Liver (tissue), 9 donors: ENCODE measurements around the gene ZNF345. TPM values are rescaled to one million over a fixed set of nuclear protein-coding genes. Genes with fewer than 3 reads are reported as not detected.
A peak's percentile ranks its signal among the peaks of the same experiment; 100 is the strongest.

Source experiments
- DNase-seq: peaks from one replicate; pipeline ENCODE4 v3.0.0-alpha.2; 2017; ENCODE audit warnings: low spot score
- H3K27ac ChIP-seq, 2 donors: one replicate each; pipeline ENCODE4 v1.7.0; 2013; ENCODE audit warnings: inconsistent platforms in 2 of 2, low read length in 2 of 2, control low read depth in 1 of 2, low read depth in 1 of 2, mild to moderate bottlenecking in 1 of 2
- H3K27me3 ChIP-seq, 4 donors: one replicate each; pipeline versions ENCODE4 v1.6.1 to v1.7.0; 2013; ENCODE audit warnings: low read length in 3 of 4, inconsistent platforms in 1 of 4, mild to moderate bottlenecking in 1 of 4, moderate library complexity in 1 of 4; ENCODE audit not compliant: control insufficient read depth in 4 of 4, insufficient read depth in 4 of 4
- H3K36me3 ChIP-seq, 4 donors: one replicate each; pipeline versions ENCODE4 v1.6.1 to v1.7.0; 2013; ENCODE audit warnings: low read length in 3 of 4, mild to moderate bottlenecking in 3 of 4, low read depth in 1 of 4, moderate library complexity in 1 of 4; ENCODE audit not compliant: control insufficient read depth in 4 of 4, insufficient read depth in 3 of 4
- H3K4me1 ChIP-seq, 4 donors: one replicate each; pipeline versions ENCODE4 v1.6.1 to v1.7.0; 2013; ENCODE audit warnings: low read length in 3 of 4, mild to moderate bottlenecking in 3 of 4, moderate library complexity in 1 of 4; ENCODE audit not compliant: control insufficient read depth in 4 of 4, insufficient read depth in 4 of 4
- H3K4me3 ChIP-seq, 3 donors: one replicate each; pipeline versions ENCODE4 v1.6.1 to v1.7.0; 2013; ENCODE audit warnings: low read length in 3 of 3, control low read depth in 1 of 3, low read depth in 1 of 3, mild to moderate bottlenecking in 1 of 3
- H3K9ac ChIP-seq, 2 donors: one replicate each; pipeline ENCODE4 v1.7.0; 2013; ENCODE audit warnings: low read length in 2 of 2, mild to moderate bottlenecking in 2 of 2, moderate library complexity in 2 of 2, control low read depth in 1 of 2, low read depth in 1 of 2
- H3K9me3 ChIP-seq, 4 donors: one replicate each; pipeline versions ENCODE4 v1.6.1 to v1.7.0; 2013; ENCODE audit warnings: low read length in 3 of 4; ENCODE audit not compliant: control insufficient read depth in 4 of 4
- EGR1 ChIP-seq, 2 donors: IDR thresholded peaks; 2 replicates each; pipeline ENCODE4 v1.6.1; 2016 to 2018; ENCODE audit warnings: antibody characterized with exemption in 2 of 2, low read depth in 2 of 2
- FOXA1 ChIP-seq: IDR thresholded peaks from 2 replicates; pipeline ENCODE4 v1.6.1; 2016; ENCODE audit warnings: antibody characterized with exemption
- FOXA2 ChIP-seq: IDR thresholded peaks from 2 replicates; pipeline ENCODE4 v1.6.1; 2016; ENCODE audit warnings: antibody characterized with exemption
- GABPA ChIP-seq, 2 donors: IDR thresholded peaks in 1 of 2; conservative IDR thresholded peaks in 1 of 2; 2 replicates each; pipeline ENCODE4 v1.6.1; 2016; ENCODE audit warnings: antibody characterized with exemption in 2 of 2, mild to moderate bottlenecking in 1 of 2, moderate library complexity in 1 of 2
- HNF4A ChIP-seq, 2 donors: conservative IDR thresholded peaks; 2 replicates each; pipeline ENCODE4 v1.6.1; 2016; ENCODE audit warnings: antibody characterized with exemption in 2 of 2, mild to moderate bottlenecking in 2 of 2
- HNF4G ChIP-seq: IDR thresholded peaks from 2 replicates; pipeline ENCODE4 v1.6.1; 2016; ENCODE audit warnings: antibody characterized with exemption
- JUND ChIP-seq, 2 donors: IDR thresholded peaks; 2 replicates each; pipeline ENCODE4 v1.6.1; 2016; ENCODE audit warnings: antibody characterized with exemption in 2 of 2
- NR2F2 ChIP-seq: IDR thresholded peaks from 2 replicates; pipeline ENCODE4 v1.6.1; 2016; ENCODE audit warnings: antibody characterized with exemption
- RAD21 ChIP-seq, 2 donors: IDR thresholded peaks; 2 replicates each; pipeline ENCODE4 v1.6.1; 2016; ENCODE audit warnings: antibody characterized with exemption in 2 of 2, mild to moderate bottlenecking in 2 of 2
- RXRA ChIP-seq, 2 donors: IDR thresholded peaks; 2 replicates each; pipeline ENCODE4 v1.6.1; 2017 to 2018; ENCODE audit warnings: antibody characterized with exemption in 2 of 2, mild to moderate bottlenecking in 1 of 2
- SP1 ChIP-seq: IDR thresholded peaks from 2 replicates; pipeline ENCODE4 v1.6.1; 2018; ENCODE audit warnings: antibody characterized with exemption, mild to moderate bottlenecking
- TAF1 ChIP-seq: conservative IDR thresholded peaks from 2 replicates; pipeline ENCODE4 v1.6.1; 2016; ENCODE audit warnings: antibody characterized with exemption, mild to moderate bottlenecking
- YY1 ChIP-seq: IDR thresholded peaks from 2 replicates; pipeline ENCODE4 v1.6.1; 2016; ENCODE audit warnings: antibody characterized with exemption, mild to moderate bottlenecking
- WGBS: extraction: QIAGEN DNeasy Blood & Tissue Kit; methylation state at CpG from one replicate; pipeline ENCODE4 v1.1.7; 2013; 5-methylcytosine and 5-hydroxymethylcytosine counted together
- polyA plus RNA-seq, 2 donors: library from polyadenylated mRNA; stranded (reverse) in 1 of 2; unstranded in 1 of 2; fragments of 200-250 nt in 1 of 2; fragments of >200 nt in 1 of 2; fragmentation: Nextera tagmentation in 1 of 2; extraction: Ambion mirVana in 1 of 2; gene quantifications; one replicate each; pipeline versions ENCODE4 v1.2.1 to v1.2.3, GENCODE V29; 2013 to 2015
- total RNA-seq, 2 donors: library from RNA; depleted of rRNA; stranded (reverse); fragments of >200 nt; gene quantifications; one replicate each; pipeline ENCODE4 v1.2.3, GENCODE V29; 2014
- TF ChIP-seq, protein P1 (sequence below): IDR thresholded peaks from 2 replicates; pipeline ENCODE4 v1.6.1; 2016; ENCODE audit warnings: antibody characterized with exemption
- TF ChIP-seq, protein P2 (sequence below): IDR thresholded peaks from 2 replicates; pipeline ENCODE4 v1.6.1; 2016; ENCODE audit warnings: antibody characterized with exemption
- TF ChIP-seq, protein P3 (sequence below): IDR thresholded peaks from 2 replicates; pipeline ENCODE4 v1.6.1; 2016; ENCODE audit warnings: antibody characterized with exemption
- TF ChIP-seq, protein P4 (sequence below): fragments of 150-350 bp; IDR thresholded peaks from 2 replicates; pipeline ENCODE4 v1.5.1; 2017; ENCODE audit warnings: improper control_type of control experiment, low read depth, low read length; ENCODE audit not compliant: missing input control
- TF ChIP-seq, protein P5 (sequence below): IDR thresholded peaks from 2 replicates; pipeline ENCODE4 v1.6.1; 2016; ENCODE audit warnings: antibody characterized with exemption, mild to moderate bottlenecking
- donor health status: healthy.
- donor health status: healthy.
- donor health status: healthy.
- donor health status: healthy.
- donor health status: healthy.

The ZNF345 gene
- total and polyA plus RNA-seq, 4 donors = 0.67 to 4.7 (median 2.1) TPM

DNA sequence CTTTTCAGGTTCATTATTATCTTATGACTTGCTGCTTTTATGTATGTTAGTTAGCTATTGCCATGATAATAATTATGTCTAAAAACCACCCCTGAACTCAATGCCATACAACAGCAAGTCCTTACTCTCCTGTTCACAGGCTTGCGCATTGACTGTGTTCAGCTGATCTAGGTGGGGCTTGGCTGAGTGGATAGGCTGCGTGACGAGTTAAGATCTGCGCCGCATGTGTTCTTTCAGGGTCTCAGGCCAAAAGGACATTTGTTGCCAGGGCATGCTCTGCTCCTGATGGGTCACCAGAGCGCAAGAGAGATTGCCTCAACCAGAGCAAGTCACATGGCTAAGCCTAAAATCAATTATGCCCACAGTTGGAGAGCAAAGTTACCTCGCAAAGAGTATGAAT, 66.3 kb downstream of the ZNF345 start:
- H3K36me3 ChIP-seq = peaks cover 0 to 17% (median 10%) of the 10 kb centered on the region in 4 donors
- H3K9me3 ChIP-seq = peaks cover 4 to 44% (median 25%) of the 10 kb centered on the region in 4 donors
- DNase-seq = peak; percentile 40
- no peak overlapping the region for H3K9ac ChIP-seq
- H3K4me1 ChIP-seq = peaks cover 0 to 8% (median 1%) of the 10 kb centered on the region in 4 donors
- no peaks in the 10 kb centered on the region for H3K27me3 ChIP-seq
- peak overlapping the region in 1 of 2 donors; percentile 74 for H3K27ac ChIP-seq
- TF ChIP-seq EGR1 (IDR thresholded peaks at IDR 0.05; ENCODE audit: low read depth in 2 of 2) (no peak), GABPA (IDR thresholded peaks at IDR 0.05 in 1 of 2, conservative IDR thresholded peaks at IDR 0.05 in 1 of 2) (no peak), HNF4G (no peak), RXRA (IDR thresholded peaks at IDR 0.05) (no peak), JUND (IDR thresholded peaks at IDR 0.05) (no peak), FOXA1 (no peak), FOXA2 (no peak), RAD21 (IDR thresholded peaks at IDR 0.05) (no peak), HNF4A (conservative IDR thresholded peaks at IDR 0.05) (no peak), SP1 (no peak), NR2F2 (no peak), TAF1 (no peak), YY1 (no peak)
- TF ChIP-seq, protein P1, sequence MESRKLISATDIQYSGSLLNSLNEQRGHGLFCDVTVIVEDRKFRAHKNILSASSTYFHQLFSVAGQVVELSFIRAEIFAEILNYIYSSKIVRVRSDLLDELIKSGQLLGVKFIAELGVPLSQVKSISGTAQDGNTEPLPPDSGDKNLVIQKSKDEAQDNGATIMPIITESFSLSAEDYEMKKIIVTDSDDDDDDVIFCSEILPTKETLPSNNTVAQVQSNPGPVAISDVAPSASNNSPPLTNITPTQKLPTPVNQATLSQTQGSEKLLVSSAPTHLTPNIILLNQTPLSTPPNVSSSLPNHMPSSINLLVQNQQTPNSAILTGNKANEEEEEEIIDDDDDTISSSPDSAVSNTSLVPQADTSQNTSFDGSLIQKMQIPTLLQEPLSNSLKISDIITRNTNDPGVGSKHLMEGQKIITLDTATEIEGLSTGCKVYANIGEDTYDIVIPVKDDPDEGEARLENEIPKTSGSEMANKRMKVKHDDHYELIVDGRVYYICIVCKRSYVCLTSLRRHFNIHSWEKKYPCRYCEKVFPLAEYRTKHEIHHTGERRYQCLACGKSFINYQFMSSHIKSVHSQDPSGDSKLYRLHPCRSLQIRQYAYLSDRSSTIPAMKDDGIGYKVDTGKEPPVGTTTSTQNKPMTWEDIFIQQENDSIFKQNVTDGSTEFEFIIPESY = no peak
- TF ChIP-seq, protein P2, sequence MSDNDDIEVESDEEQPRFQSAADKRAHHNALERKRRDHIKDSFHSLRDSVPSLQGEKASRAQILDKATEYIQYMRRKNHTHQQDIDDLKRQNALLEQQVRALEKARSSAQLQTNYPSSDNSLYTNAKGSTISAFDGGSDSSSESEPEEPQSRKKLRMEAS = no peak
- TF ChIP-seq, protein P3, sequence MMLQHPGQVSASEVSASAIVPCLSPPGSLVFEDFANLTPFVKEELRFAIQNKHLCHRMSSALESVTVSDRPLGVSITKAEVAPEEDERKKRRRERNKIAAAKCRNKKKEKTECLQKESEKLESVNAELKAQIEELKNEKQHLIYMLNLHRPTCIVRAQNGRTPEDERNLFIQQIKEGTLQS = no peak
- TF ChIP-seq, protein P4, sequence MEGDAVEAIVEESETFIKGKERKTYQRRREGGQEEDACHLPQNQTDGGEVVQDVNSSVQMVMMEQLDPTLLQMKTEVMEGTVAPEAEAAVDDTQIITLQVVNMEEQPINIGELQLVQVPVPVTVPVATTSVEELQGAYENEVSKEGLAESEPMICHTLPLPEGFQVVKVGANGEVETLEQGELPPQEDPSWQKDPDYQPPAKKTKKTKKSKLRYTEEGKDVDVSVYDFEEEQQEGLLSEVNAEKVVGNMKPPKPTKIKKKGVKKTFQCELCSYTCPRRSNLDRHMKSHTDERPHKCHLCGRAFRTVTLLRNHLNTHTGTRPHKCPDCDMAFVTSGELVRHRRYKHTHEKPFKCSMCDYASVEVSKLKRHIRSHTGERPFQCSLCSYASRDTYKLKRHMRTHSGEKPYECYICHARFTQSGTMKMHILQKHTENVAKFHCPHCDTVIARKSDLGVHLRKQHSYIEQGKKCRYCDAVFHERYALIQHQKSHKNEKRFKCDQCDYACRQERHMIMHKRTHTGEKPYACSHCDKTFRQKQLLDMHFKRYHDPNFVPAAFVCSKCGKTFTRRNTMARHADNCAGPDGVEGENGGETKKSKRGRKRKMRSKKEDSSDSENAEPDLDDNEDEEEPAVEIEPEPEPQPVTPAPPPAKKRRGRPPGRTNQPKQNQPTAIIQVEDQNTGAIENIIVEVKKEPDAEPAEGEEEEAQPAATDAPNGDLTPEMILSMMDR = no peak
- H3K4me3 ChIP-seq = peak overlapping the region; percentile 47 to 72 (median 54)
- WGBS = 30% methylated on average over 7 of the region's 7 CpGs

DNA sequence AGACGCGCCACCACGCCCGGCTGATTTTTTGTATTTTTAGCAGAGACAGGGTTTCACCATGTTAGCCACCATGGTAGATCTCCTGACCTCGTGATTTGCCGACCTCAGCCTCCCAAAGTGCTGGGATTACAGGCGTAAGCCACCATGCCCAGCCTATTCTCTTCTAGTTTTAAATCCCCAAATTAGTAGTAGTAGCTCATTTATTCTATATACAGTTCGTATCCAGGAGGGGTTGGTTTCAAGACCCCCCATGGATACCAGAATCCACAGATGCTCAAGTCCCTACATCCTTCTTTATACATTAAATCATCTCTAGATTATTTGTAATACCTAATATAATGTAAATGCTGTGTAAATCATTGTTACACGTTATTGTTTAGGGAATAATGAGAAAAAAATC, 67.4 kb downstream of the ZNF345 start:
- no peak for DNase-seq
- Histone ChIP-seq H3K4me1 (peaks cover 0 to 8% (median 1%) of the 10 kb centered on the region in 4 donors), H3K27ac (no peak overlapping the region), H3K9ac (no peak overlapping the region), H3K4me3 (peak overlapping the region in 1 of 3 donors; percentile 0), H3K36me3 (peaks cover 0 to 28% (median 11%) of the 10 kb centered on the region in 4 donors), H3K27me3 (no peaks in the 10 kb centered on the region), H3K9me3 (peaks cover 5 to 45% (median 27%) of the 10 kb centered on the region in 4 donors)
- TF ChIP-seq, protein P3 = no peak
- TF ChIP-seq, protein P1 = no peak
- TF ChIP-seq, protein P5, sequence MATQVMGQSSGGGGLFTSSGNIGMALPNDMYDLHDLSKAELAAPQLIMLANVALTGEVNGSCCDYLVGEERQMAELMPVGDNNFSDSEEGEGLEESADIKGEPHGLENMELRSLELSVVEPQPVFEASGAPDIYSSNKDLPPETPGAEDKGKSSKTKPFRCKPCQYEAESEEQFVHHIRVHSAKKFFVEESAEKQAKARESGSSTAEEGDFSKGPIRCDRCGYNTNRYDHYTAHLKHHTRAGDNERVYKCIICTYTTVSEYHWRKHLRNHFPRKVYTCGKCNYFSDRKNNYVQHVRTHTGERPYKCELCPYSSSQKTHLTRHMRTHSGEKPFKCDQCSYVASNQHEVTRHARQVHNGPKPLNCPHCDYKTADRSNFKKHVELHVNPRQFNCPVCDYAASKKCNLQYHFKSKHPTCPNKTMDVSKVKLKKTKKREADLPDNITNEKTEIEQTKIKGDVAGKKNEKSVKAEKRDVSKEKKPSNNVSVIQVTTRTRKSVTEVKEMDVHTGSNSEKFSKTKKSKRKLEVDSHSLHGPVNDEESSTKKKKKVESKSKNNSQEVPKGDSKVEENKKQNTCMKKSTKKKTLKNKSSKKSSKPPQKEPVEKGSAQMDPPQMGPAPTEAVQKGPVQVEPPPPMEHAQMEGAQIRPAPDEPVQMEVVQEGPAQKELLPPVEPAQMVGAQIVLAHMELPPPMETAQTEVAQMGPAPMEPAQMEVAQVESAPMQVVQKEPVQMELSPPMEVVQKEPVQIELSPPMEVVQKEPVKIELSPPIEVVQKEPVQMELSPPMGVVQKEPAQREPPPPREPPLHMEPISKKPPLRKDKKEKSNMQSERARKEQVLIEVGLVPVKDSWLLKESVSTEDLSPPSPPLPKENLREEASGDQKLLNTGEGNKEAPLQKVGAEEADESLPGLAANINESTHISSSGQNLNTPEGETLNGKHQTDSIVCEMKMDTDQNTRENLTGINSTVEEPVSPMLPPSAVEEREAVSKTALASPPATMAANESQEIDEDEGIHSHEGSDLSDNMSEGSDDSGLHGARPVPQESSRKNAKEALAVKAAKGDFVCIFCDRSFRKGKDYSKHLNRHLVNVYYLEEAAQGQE = no peak
- no peak for TF ChIP-seq SP1
- TF ChIP-seq FOXA2 = no peak
- no peak for TF ChIP-seq GABPA (IDR thresholded peaks at IDR 0.05 in 1 of 2, conservative IDR thresholded peaks at IDR 0.05 in 1 of 2)
- TF ChIP-seq YY1 = no peak
- no peak for TF ChIP-seq RAD21 (IDR thresholded peaks at IDR 0.05)
- TF ChIP-seq NR2F2 = no peak
- no peak for TF ChIP-seq TAF1
- 97% methylated on average over 9 of the region's 9 CpGs for WGBS
